IMR-90 (cell line): Measurements from ENCODE around the gene RNF149. TPM values are rescaled to one million over a fixed set of nuclear protein-coding genes. Genes with fewer than 3 reads are reported as not detected.

ENCODE experiments used
- ATAC-seq: fragments of 200-7000 bp; cut with Tn5 transposase; 2 replicates; pipeline ENCODE4 v1.9.1; 2020; ENCODE audit warnings: low read depth, mild to moderate bottlenecking, moderate library complexity
- BruUV-seq: library from RNA; stranded (reverse); fragments of 400-500 nt; replicated peaks from 2 replicates; lab custom pipeline; 2021; lab: Mats Ljungman, UMichigan
- CTCF ChIA-PET: fragments of 300-600 bp; formaldehyde crosslinking; extraction: SDS; loops from one replicate; lab custom pipeline; 2021; ENCODE audit warnings: antibody characterized with exemption; lab: Yijun Ruan, JAX
- POLR2A ChIA-PET: fragments of 300-600 bp; sonication (Branson Sonifier 250); formaldehyde crosslinking; loops from one replicate; lab custom pipeline; 2022; ENCODE audit warnings: antibody characterized with exemption; ENCODE audit not compliant: unreplicated experiment; lab: Charles Lee
- DNase-seq: peaks from one replicate; pipeline ENCODE4 v3.0.0; 2013
- H2AFZ ChIP-seq: replicated peaks from 2 replicates; pipeline ENCODE3; 2013; ENCODE audit warnings: low read length, mild to moderate bottlenecking; ENCODE audit not compliant: poor library complexity
- H2AK5ac ChIP-seq: 2 replicates; pipeline ENCODE4 v1.6.1; 2013; ENCODE audit warnings: low read depth, low read length, inconsistent platforms
- H2AK9ac ChIP-seq: replicated peaks from 2 replicates; pipeline ENCODE3; 2013; ENCODE audit warnings: mild to moderate bottlenecking, low read depth, low read length, moderate library complexity; ENCODE audit not compliant: poor library complexity
- H2BK120ac ChIP-seq: 2 replicates; pipeline ENCODE4 v1.6.1; 2013; ENCODE audit warnings: low read depth, low read length, inconsistent platforms
- H2BK15ac ChIP-seq: 3 replicates; pipeline ENCODE4 v1.6.1; 2013; ENCODE audit warnings: low read depth, low read length, inconsistent platforms
- H2BK20ac ChIP-seq: 2 replicates; pipeline ENCODE4 v1.6.1; 2013; ENCODE audit warnings: low read depth, mild to moderate bottlenecking, inconsistent platforms, low read length, moderate library complexity
- H2BK5ac ChIP-seq: 2 replicates; pipeline ENCODE4 v1.6.1; 2013; ENCODE audit warnings: mild to moderate bottlenecking, low read depth, low read length, inconsistent platforms; ENCODE audit not compliant: poor library complexity, severe bottlenecking
- H3K14ac ChIP-seq: replicated peaks from 2 replicates; pipeline ENCODE4 v1.6.1; 2013; ENCODE audit warnings: low read depth, low read length, inconsistent platforms
- H3K18ac ChIP-seq: 2 replicates; pipeline ENCODE4 v1.6.1; 2013; ENCODE audit warnings: low read depth, low read length, control low read depth
- H3K23ac ChIP-seq: 2 replicates; pipeline ENCODE4 v1.6.1; 2013; ENCODE audit warnings: low read depth, low read length, inconsistent platforms
- H3K27ac ChIP-seq: 2 replicates; pipeline ENCODE4 v1.5.1; 2013; ENCODE audit warnings: mild to moderate bottlenecking, control low read depth, low read length; ENCODE audit not compliant: insufficient read depth
- H3K27me3 ChIP-seq: 2 replicates; pipeline ENCODE4 v1.6.1; 2013; ENCODE audit warnings: low read length; ENCODE audit not compliant: control insufficient read depth, insufficient read depth
- H3K36me3 ChIP-seq: 2 replicates; pipeline ENCODE4 v1.6.1; 2013; ENCODE audit warnings: low read length, mixed read lengths; ENCODE audit not compliant: control insufficient read depth, insufficient read depth
- H3K4ac ChIP-seq: 2 replicates; pipeline ENCODE4 v1.6.1; 2013; ENCODE audit warnings: low read depth, low read length, inconsistent platforms
- H3K4me1 ChIP-seq: 2 replicates; pipeline ENCODE4 v1.6.1; 2013; ENCODE audit warnings: low read length, mixed read lengths; ENCODE audit not compliant: control insufficient read depth, insufficient read depth
- H3K4me2 ChIP-seq: 2 replicates; pipeline ENCODE4 v1.6.1; 2013; ENCODE audit warnings: low read depth, mild to moderate bottlenecking, control low read depth, low read length, moderate library complexity
- H3K4me3 ChIP-seq: 2 replicates; pipeline ENCODE4 v1.5.1; 2013; ENCODE audit warnings: low read depth, mild to moderate bottlenecking, control low read depth, low read length, moderate library complexity; ENCODE audit not compliant: insufficient read depth
- H3K56ac ChIP-seq: 2 replicates; pipeline ENCODE4 v1.6.1; 2013; ENCODE audit warnings: low read length, inconsistent platforms; ENCODE audit not compliant: insufficient read depth; ENCODE audit errors: extremely low read depth
- H3K79me1 ChIP-seq, 2 experiments: 2 replicates each; pipeline ENCODE4 v1.6.1; 2013; ENCODE audit warnings: low read length in 2 of 2, inconsistent platforms in 1 of 2, low read depth in 1 of 2
- H3K9ac ChIP-seq: 2 replicates; pipeline ENCODE4 v1.6.1; 2013; ENCODE audit warnings: low read depth, low read length, control low read depth
- H3K9me1 ChIP-seq: 2 replicates; pipeline ENCODE4 v1.6.1; 2013; ENCODE audit warnings: low read length, inconsistent platforms; ENCODE audit not compliant: insufficient read depth
- H3K9me3 ChIP-seq: 2 replicates; pipeline ENCODE4 v1.6.1; 2013; ENCODE audit warnings: low read length; ENCODE audit not compliant: control insufficient read depth, insufficient read depth
- H4K20me1 ChIP-seq: 2 replicates; pipeline ENCODE4 v1.6.1; 2013; ENCODE audit warnings: low read length, inconsistent platforms; ENCODE audit not compliant: insufficient read depth
- H4K5ac ChIP-seq: 2 replicates; pipeline ENCODE4 v1.6.1; 2013; ENCODE audit warnings: mild to moderate bottlenecking, low read depth, low read length, control low read depth
- H4K8ac ChIP-seq, 2 experiments: 2 replicates each; pipeline ENCODE4 v1.6.1; 2013; ENCODE audit warnings: low read depth in 2 of 2, low read length in 2 of 2, control low read depth in 1 of 2, inconsistent platforms in 1 of 2
- H4K91ac ChIP-seq: 2 replicates; pipeline ENCODE4 v1.6.1; 2013; ENCODE audit warnings: low read depth, low read length, inconsistent platforms; ENCODE audit not compliant: insufficient read depth
- BHLHE40 ChIP-seq: fragments of 150-350 bp; IDR thresholded peaks from 2 replicates; pipeline ENCODE4 v1.6.1; 2016; ENCODE audit warnings: mild to moderate bottlenecking, low read depth, low read length
- CEBPB ChIP-seq: IDR thresholded peaks from 2 replicates; pipeline ENCODE4 v1.6.1; 2012; ENCODE audit warnings: low read depth, low read length, improper control_type of control experiment
- CHD1 ChIP-seq: IDR thresholded peaks from 2 replicates; pipeline ENCODE4 v1.6.1; 2012; ENCODE audit warnings: low read depth, low read length, improper control_type of control experiment
- FOS ChIP-seq: fragments of 150-350 bp; IDR thresholded peaks from 2 replicates; pipeline ENCODE4 v1.6.1; 2016; ENCODE audit warnings: low read depth, low read length
- MXI1 ChIP-seq: IDR thresholded peaks from 2 replicates; pipeline ENCODE4 v1.6.1; 2012; ENCODE audit warnings: low read depth, mild to moderate bottlenecking, low read length, moderate library complexity, borderline replicate concordance
- POLR2A ChIP-seq: IDR thresholded peaks from 2 replicates; pipeline ENCODE4 v1.6.1; 2012; ENCODE audit warnings: mild to moderate bottlenecking, low read depth, low read length
- RFX5 ChIP-seq: IDR thresholded peaks from 2 replicates; pipeline ENCODE4 v1.8.0; 2012; ENCODE audit warnings: low read depth, mild to moderate bottlenecking, low read length, moderate library complexity
- SMC3 ChIP-seq: fragments of 150-350 bp; IDR thresholded peaks from 2 replicates; pipeline ENCODE4 v1.6.1; 2016; ENCODE audit warnings: low read depth, mild to moderate bottlenecking, antibody characterized with exemption, low read length, moderate library complexity
- WGBS, 2 experiments: methylation state at CpG; one replicate each; pipeline versions ENCODE4 v1.1.5 to v1.1.7; 2013; ENCODE audit warnings: missing lambda C conversion rate in 2 of 2; ENCODE audit not compliant: insufficient read length in 1 of 2; ENCODE audit errors: extremely low coverage in 2 of 2; 5-methylcytosine and 5-hydroxymethylcytosine counted together
- dilution Hi-C: fragments of 300-500 bp; cut with HindIII; formaldehyde crosslinking; loops from one replicate; pipeline ENCODE4 v1.14.3; 2018; ENCODE audit warnings: low sequenced_read_pairs; ENCODE audit not compliant: unreplicated experiment
- in situ Hi-C: fragments of 300-500 bp; cut with MboI; formaldehyde crosslinking; loops from 3 replicates; pipeline ENCODE4 v1.14.3; 2019; ENCODE audit warnings: low sequenced_read_pairs, inconsistent platforms, mixed read lengths
- intact Hi-C: fragments of 100-400 bp; cut with micrococcal nuclease; formaldehyde crosslinking; loops from 2 replicates; pipeline ENCODE4 v1.10.0; 2022
- polyA plus RNA-seq, 3 experiments: library from polyadenylated mRNA; depleted of rRNA; stranded (reverse); fragments of >200 nt; gene quantifications; 2 replicates each; pipeline ENCODE4 v1.2.3, GENCODE V29; 2012; ENCODE audit warnings: low replicate concordance in 1 of 3
- total RNA-seq: library from RNA; depleted of rRNA; stranded (reverse); fragments of >200 nt; gene quantifications from 2 replicates; pipeline ENCODE4 v1.2.3, GENCODE V29; 2012
- TF ChIP-seq, protein P1 (sequence below): fragments of 150-350 bp; IDR thresholded peaks from 2 replicates; pipeline ENCODE4 v1.6.1; 2016; ENCODE audit warnings: low read depth, mild to moderate bottlenecking, low read length, moderate library complexity, borderline replicate concordance

Gene RNF149
- total and polyA plus RNA-seq, 2 of the 4 experiments (the other 2 are of a cell fraction): 14.5 to 18.6 TPM

DNA sequence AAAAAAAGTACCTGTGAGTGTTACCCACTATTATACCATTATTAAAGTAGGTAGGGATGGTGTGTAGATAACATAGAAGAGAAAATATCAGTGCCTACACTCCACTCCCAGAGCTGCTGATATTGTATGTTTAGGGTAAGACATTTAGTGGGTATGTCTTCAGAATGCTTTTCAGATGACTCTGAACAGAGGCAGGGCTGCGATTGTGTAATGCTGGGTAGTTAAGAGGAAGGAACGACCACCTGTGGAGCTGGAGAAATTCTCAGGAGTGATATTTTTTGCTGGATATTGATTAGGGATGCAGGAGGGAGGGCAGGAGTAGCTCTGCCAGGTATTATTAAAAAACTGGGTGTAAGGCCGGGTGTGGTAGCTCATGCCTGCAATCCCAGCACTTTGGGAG is 53.0 kb downstream of the RNF149 start:
- in situ Hi-C loops: no loop called here

More for the DNA sequence above, 53.0 kb downstream of the RNF149 start:
- dilution Hi-C loops (no loop called here), intact Hi-C loops (no loop called here)
- H3K56ac ChIP-seq: no peak overlapping the region
- 88% methylated on average over 1 of the region's 3 CpGs; no CpG with 5 or more reads in 1 of the 2 experiments for WGBS, 2 experiments
- no peak overlapping the region for H4K8ac ChIP-seq
- CTCF ChIA-PET: no interaction called here
- H3K27me3 ChIP-seq: no peaks in the 10 kb centered on the region
- no peak overlapping the region for H2BK15ac ChIP-seq
- H3K4me1 ChIP-seq: peaks cover 12% of the 10 kb centered on the region
- DNase-seq (peak; percentile 45), ATAC-seq (no peak)
- H4K5ac ChIP-seq: no peak overlapping the region
- H3K27ac ChIP-seq: no peak overlapping the region
- H4K20me1 ChIP-seq: peaks cover 21% of the 10 kb centered on the region; the same call in 1 of the 2 replicates
- no peak overlapping the region for H4K91ac ChIP-seq
- peaks cover 9% of the 10 kb centered on the region for H3K9me1 ChIP-seq
- no peak overlapping the region for H3K18ac ChIP-seq
- no peak overlapping the region for H3K14ac ChIP-seq
- H3K4me3 ChIP-seq: no peak overlapping the region
- BruUV-seq: no TSS peak
- H3K9me3 ChIP-seq: peaks cover 2% of the 10 kb centered on the region; the same call in 1 of the 2 replicates
- TF ChIP-seq BHLHE40 (no peak), RFX5 (no peak), CEBPB (peak; percentile 70), CHD1 (no peak), SMC3 (no peak), POLR2A (no peak), MXI1 (no peak), FOS (no peak)
- TF ChIP-seq, protein P1, sequence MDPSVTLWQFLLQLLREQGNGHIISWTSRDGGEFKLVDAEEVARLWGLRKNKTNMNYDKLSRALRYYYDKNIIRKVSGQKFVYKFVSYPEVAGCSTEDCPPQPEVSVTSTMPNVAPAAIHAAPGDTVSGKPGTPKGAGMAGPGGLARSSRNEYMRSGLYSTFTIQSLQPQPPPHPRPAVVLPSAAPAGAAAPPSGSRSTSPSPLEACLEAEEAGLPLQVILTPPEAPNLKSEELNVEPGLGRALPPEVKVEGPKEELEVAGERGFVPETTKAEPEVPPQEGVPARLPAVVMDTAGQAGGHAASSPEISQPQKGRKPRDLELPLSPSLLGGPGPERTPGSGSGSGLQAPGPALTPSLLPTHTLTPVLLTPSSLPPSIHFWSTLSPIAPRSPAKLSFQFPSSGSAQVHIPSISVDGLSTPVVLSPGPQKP: no peak
- no peak overlapping the region for H2BK20ac ChIP-seq
- H3K4ac ChIP-seq: no peak overlapping the region
- H3K23ac ChIP-seq: no peak overlapping the region
- H3K36me3 ChIP-seq: peaks cover 14% of the 10 kb centered on the region
- peaks cover 24 to 56% of the 10 kb centered on the region in 2 experiments for H3K79me1 ChIP-seq
- POLR2A ChIA-PET: interaction anchor here (0.6 kb wide), 1 partner anchor 1689 kb away, joined by 3 read pairs; no protein-coding TSS in a partner anchor
- no peak overlapping the region for H3K9ac ChIP-seq
- H2AFZ ChIP-seq: no peak overlapping the region
- no peak overlapping the region for H3K4me2 ChIP-seq
- H2BK120ac ChIP-seq: no peak overlapping the region
- H2AK5ac ChIP-seq: no peak overlapping the region
- no peak overlapping the region for H2AK9ac ChIP-seq
- H2BK5ac ChIP-seq: no peak overlapping the region
